Transverse colon (tissue), 4 donors: ENCODE measurements around the gene IDI2. TPM values are rescaled to one million over a fixed set of nuclear protein-coding genes. Genes with fewer than 3 reads are reported as not detected.

ENCODE experiments used
- DNase-seq: peaks from one replicate; pipeline ENCODE4 v3.0.0-alpha.2; 2019
- H3K27ac ChIP-seq, 4 donors: fragments of 200-600 bp; sonication (generic); 2 replicates each; pipeline ENCODE4 v1.5.1; 2016 to 2018; ENCODE audit warnings: inconsistent platforms in 4 of 4
- H3K27me3 ChIP-seq: fragments of 200-600 bp; sonication (generic); 2 replicates; pipeline ENCODE4 v1.5.1; 2017; ENCODE audit warnings: inconsistent platforms
- H3K36me3 ChIP-seq, 4 donors: fragments of 200-600 bp; sonication (generic); 2 replicates each; pipeline ENCODE4 v1.5.1; 2017 to 2019; ENCODE audit warnings: inconsistent platforms in 4 of 4
- H3K4me1 ChIP-seq, 4 donors: fragments of 200-600 bp; sonication (generic); 2 replicates each; pipeline ENCODE4 v1.5.1; 2017 to 2020; ENCODE audit warnings: inconsistent platforms in 4 of 4
- H3K4me3 ChIP-seq, 4 donors: fragments of 200-600 bp; sonication (generic); 1 replicate in 1 of 4; 2 replicates in 3 of 4; pipeline versions ENCODE4 v1.5.1 to v1.6.1; 2017 to 2019; ENCODE audit warnings: inconsistent platforms in 4 of 4
- H3K9me3 ChIP-seq, 2 donors: fragments of 200-600 bp; sonication (generic); 2 replicates each; pipeline ENCODE4 v1.5.1; 2017 to 2019; ENCODE audit warnings: inconsistent platforms in 2 of 2
- EP300 ChIP-seq: sonication (generic); formaldehyde crosslinking; IDR thresholded peaks from one replicate; pipeline ENCODE4 v1.6.1; 2017; ENCODE audit warnings: antibody characterized with exemption, low read depth
- POLR2A ChIP-seq: fragments of 450-650 bp; IDR thresholded peaks from one replicate; pipeline ENCODE4 v1.6.1; 2016; ENCODE audit warnings: antibody characterized with exemption, mild to moderate bottlenecking, moderate library complexity
- POLR2AphosphoS5 ChIP-seq, 3 donors: sonication (generic); formaldehyde crosslinking; IDR thresholded peaks; one replicate each; pipeline ENCODE4 v1.6.1; 2016; ENCODE audit warnings: antibody characterized with exemption in 3 of 3
- WGBS, 2 donors: methylation state at CpG; one replicate each; pipeline ENCODE4 v1.1.5; 2018; ENCODE audit warnings: low coverage in 1 of 2; 5-methylcytosine and 5-hydroxymethylcytosine counted together
- in situ Hi-C, 4 donors: fragments of 200-750 bp; cut with MboI; loops; one replicate each; pipeline versions ENCODE4 v1.15.0 to v1.15.1; 2017; ENCODE audit warnings: low sequenced_read_pairs in 3 of 4, low pct_ligation_motif_present in 1 of 4, low pct_unique_long_range_greater_than_20kb in 1 of 4
- intact Hi-C: fragments of 100-400 bp; cut with DNase I; formaldehyde crosslinking; loops from one replicate; pipeline ENCODE4 v1.15.1; 2023; ENCODE audit warnings: low total_unique reads
- total RNA-seq, 4 donors: library from RNA; depleted of rRNA; stranded (reverse); fragments of >200 nt; gene quantifications; one replicate each; pipeline ENCODE4 v1.1.0, GENCODE V29; 2016
- TF ChIP-seq, protein P1 (sequence below), 5 experiments: fragments of 200-600 bp in 3 of 5; fragments of 450-650 bp in 2 of 5; sonication (generic) in 3 of 5; IDR thresholded peaks; 1 replicate in 2 of 5; 2 replicates in 3 of 5; pipeline ENCODE4 v1.5.1; 2016 to 2017; ENCODE audit warnings: antibody characterized with exemption in 5 of 5, inconsistent platforms in 3 of 5, mild to moderate bottlenecking in 2 of 5, moderate library complexity in 1 of 5

Gene IDI2
- total RNA-seq, 4 donors from 2014 or later = not detected

DNA sequence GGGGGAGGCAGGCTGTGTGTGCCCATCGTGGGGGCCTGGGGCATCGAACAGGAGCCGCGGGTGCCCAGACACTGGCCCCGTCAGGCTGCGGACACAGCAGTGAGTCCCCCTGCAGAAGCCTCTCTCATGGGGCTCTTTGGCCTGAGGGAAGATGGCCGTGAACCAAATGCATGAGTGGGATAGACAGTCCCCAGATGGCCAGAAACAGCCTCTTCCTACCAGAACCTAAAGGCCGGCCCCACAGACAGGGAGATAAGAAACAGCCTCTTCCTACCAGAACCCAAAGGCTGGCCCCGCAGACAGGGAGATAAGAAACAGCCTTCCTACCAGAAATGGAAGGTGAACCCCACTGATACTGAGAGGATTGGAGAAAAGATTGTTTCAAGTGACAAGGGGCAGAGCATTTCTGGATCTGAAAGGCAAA lies 16.6 kb downstream of the IDI2 start:
- 80 to 94% methylated on average over 1 to 8 of the region's 9 CpGs for WGBS, 2 donors
- Histone ChIP-seq H3K9me3 (no peaks in the 10 kb centered on the region), H3K4me1 (no peaks in the 10 kb centered on the region), H3K4me3 (no peak overlapping the region), H3K27me3 (no peaks in the 10 kb centered on the region), H3K36me3 (peaks cover 0 to 86% (median 39%) of the 10 kb centered on the region in 4 donors), H3K27ac (no peak overlapping the region)
- no peak for TF ChIP-seq EP300
- no peak for TF ChIP-seq POLR2A
- TF ChIP-seq POLR2AphosphoS5 (IDR thresholded peaks at IDR 0.05) = no peak
- TF ChIP-seq, protein P1, sequence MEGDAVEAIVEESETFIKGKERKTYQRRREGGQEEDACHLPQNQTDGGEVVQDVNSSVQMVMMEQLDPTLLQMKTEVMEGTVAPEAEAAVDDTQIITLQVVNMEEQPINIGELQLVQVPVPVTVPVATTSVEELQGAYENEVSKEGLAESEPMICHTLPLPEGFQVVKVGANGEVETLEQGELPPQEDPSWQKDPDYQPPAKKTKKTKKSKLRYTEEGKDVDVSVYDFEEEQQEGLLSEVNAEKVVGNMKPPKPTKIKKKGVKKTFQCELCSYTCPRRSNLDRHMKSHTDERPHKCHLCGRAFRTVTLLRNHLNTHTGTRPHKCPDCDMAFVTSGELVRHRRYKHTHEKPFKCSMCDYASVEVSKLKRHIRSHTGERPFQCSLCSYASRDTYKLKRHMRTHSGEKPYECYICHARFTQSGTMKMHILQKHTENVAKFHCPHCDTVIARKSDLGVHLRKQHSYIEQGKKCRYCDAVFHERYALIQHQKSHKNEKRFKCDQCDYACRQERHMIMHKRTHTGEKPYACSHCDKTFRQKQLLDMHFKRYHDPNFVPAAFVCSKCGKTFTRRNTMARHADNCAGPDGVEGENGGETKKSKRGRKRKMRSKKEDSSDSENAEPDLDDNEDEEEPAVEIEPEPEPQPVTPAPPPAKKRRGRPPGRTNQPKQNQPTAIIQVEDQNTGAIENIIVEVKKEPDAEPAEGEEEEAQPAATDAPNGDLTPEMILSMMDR (IDR thresholded peaks at IDR 0.05) = no peak
- intact Hi-C loops = no loop called here
- in situ Hi-C loops = no loop called here
- DNase-seq = no peak

DNA sequence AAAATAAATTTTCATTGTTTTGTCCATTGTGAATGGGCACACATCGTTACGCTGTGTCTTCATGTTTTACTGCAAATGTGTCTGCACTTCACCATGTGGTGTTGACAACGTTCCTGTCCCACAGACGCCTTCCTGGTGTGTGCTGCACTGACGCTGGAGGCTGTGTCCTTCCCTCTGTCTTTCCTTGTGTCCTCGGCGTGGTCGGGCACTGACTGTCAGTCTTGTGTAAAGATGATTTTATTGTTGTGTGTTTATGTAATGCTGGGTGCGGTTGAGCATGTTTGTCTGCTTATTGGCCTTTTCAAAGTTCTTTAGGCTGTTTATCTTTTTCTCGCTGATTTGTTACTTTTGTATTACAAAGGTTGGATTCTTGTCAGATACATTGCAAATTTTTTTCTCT lies 18.1 kb downstream of the IDI2 start:
- H3K9me3 ChIP-seq = peaks cover 0 to 5% of the 10 kb centered on the region in 2 donors
- TF ChIP-seq EP300 = no peak
- TF ChIP-seq POLR2A = no peak
- TF ChIP-seq POLR2AphosphoS5 (IDR thresholded peaks at IDR 0.05) = no peak
- TF ChIP-seq, protein P1 (IDR thresholded peaks at IDR 0.05) = no peak
- in situ Hi-C loops = no loop called here
- 72 to 80% methylated on average over 10 of the region's 10 CpGs for WGBS, 2 donors
- intact Hi-C loops = no loop called here
- no peak for DNase-seq
- H3K27ac ChIP-seq = no peak overlapping the region
- H3K4me1 ChIP-seq = no peaks in the 10 kb centered on the region
- H3K27me3 ChIP-seq = no peaks in the 10 kb centered on the region
- peaks cover 0 to 87% (median 40%) of the 10 kb centered on the region in 4 donors for H3K36me3 ChIP-seq
- H3K4me3 ChIP-seq = no peak overlapping the region

DNA sequence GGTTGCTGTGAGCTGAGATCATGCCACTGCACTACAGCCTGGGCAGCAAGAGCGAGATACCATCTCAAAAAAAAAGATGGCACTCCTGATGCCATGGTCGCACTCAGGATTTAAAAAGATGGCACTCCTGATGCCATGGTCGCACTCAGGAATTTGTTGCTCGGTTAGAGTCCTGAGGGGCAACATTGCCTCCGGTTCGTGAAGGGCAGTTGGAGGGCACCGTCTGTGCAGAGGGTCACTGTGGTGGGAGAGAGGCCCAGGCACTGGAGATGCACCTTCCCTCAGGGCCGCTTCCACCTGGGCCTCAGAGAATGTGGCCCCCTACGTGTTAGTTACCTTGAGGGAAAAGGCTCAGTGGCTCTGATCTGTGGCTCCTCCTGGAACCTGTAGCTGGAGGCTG lies 19.1 kb downstream of the IDI2 start:
- Histone ChIP-seq H3K9me3 (peaks cover 4 to 8% of the 10 kb centered on the region in 2 donors), H3K4me3 (no peak overlapping the region), H3K27ac (no peak overlapping the region), H3K27me3 (no peaks in the 10 kb centered on the region), H3K4me1 (no peaks in the 10 kb centered on the region), H3K36me3 (peaks cover 0 to 87% (median 41%) of the 10 kb centered on the region in 4 donors)
- TF ChIP-seq, protein P1 (IDR thresholded peaks at IDR 0.05) = no peak
- TF ChIP-seq POLR2AphosphoS5 (IDR thresholded peaks at IDR 0.05) = no peak
- no peak for TF ChIP-seq EP300
- no peak for TF ChIP-seq POLR2A
- intact Hi-C loops = no loop called here
- in situ Hi-C loops = no loop called here
- WGBS, 2 donors = 96 to 100% methylated on average over 3 to 9 of the region's 9 CpGs
- no peak for DNase-seq

DNA sequence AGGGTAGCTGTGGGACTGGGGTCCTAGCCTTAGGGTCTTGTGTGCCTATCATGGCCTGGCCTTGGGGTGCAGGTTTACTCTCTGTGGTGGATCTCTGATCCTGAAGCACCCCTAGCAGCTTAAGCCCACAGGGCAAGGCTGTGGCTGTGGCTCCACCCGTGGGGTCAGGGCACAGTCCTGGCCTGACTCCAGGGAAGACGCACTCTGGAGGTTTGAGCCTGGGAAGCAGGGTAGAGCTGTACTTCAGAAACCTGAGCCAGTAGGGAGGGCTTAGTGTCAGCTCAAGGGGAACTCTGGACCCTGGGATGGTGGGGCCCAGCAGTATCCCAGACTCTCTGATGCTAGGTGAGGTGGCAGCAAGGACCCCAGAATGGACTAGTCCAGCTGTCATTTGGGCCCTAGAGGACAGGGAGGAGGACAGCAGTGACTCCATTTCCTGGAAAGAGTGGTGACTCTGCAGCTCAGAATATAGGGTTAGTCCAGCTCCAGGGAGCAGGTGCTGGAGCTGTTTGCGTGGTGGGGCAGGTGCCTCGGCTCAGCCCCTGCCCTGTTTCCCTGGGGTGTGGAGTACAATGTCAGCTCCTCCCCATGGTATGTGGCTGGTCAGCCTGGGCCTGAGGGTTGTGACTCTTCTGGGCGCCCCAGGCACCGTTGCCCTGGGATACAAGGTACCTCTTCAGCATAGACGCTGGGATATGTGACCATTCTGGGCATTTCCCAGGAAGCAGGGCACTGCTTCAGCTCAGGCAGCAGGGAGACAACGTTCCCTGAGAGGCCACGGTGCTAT lies 21.6 kb downstream of the IDI2 start:
- in situ Hi-C loops (no loop called here), intact Hi-C loops (no loop called here)
- H3K4me3 ChIP-seq = no peak overlapping the region
- no peaks in the 10 kb centered on the region for H3K27me3 ChIP-seq
- TF ChIP-seq EP300 (no peak), POLR2AphosphoS5 (IDR thresholded peaks at IDR 0.05) (no peak), POLR2A (no peak)
- TF ChIP-seq, protein P1 (IDR thresholded peaks at IDR 0.05) = no peak
- H3K9me3 ChIP-seq = peaks cover 4 to 8% of the 10 kb centered on the region in 2 donors
- WGBS, 2 donors = 80 to 95% methylated on average over 1 to 9 of the region's 9 CpGs
- peaks cover 0 to 88% (median 43%) of the 10 kb centered on the region in 4 donors for H3K36me3 ChIP-seq
- DNase-seq = no peak
- H3K27ac ChIP-seq = no peak overlapping the region
- H3K4me1 ChIP-seq = no peaks in the 10 kb centered on the region
